Body of pancreas (tissue), 4 donors: ENCODE measurements around the gene PUM2. TPM values are rescaled to one million over a fixed set of nuclear protein-coding genes. Genes with fewer than 3 reads are reported as not detected.
A peak's percentile ranks its signal among the peaks of the same experiment; 100 is the strongest.
"Not testable (repeated sequence)": the region's sequence is repeated elsewhere in the genome, so short reads cannot be mapped to it uniquely, and the experiment has no call there.

Experiments
- ATAC-seq: fragments of 150-250 bp; one replicate; pipeline ENCODE4 v1.9.1; 2016
- DNase-seq, 4 donors: peaks; one replicate each; pipeline ENCODE4 v3.0.0-alpha.2; 2019
- H3K27ac ChIP-seq, 4 donors: fragments of 200-600 bp; sonication (generic); 1 replicate in 3 of 4; 2 replicates in 1 of 4; pipeline versions ENCODE4 v1.5.1 to v1.6.1; 2016 to 2019; ENCODE audit warnings: mild to moderate bottlenecking in 1 of 4, mixed read lengths in 1 of 4, moderate library complexity in 1 of 4
- H3K27me3 ChIP-seq, 2 donors: fragments of 200-600 bp; sonication (generic); one replicate each; pipeline ENCODE4 v1.6.0; 2016; ENCODE audit warnings: mild to moderate bottlenecking in 1 of 2
- H3K36me3 ChIP-seq, 2 donors: fragments of 200-600 bp; sonication (generic); replicated peaks in 1 of 2; 2 replicates each; pipeline ENCODE4 v1.5.1; 2016; ENCODE audit warnings: low read depth in 2 of 2; ENCODE audit not compliant: insufficient read depth in 1 of 2
- H3K4me1 ChIP-seq: fragments of 200-600 bp; sonication (generic); one replicate; pipeline ENCODE4 v1.6.0; 2016
- H3K4me3 ChIP-seq, 2 donors: fragments of 200-600 bp; sonication (generic); 1 replicate in 1 of 2; 2 replicates in 1 of 2; pipeline ENCODE4 v1.5.1; 2016 to 2019
- H3K9me3 ChIP-seq, 3 donors: fragments of 200-600 bp; sonication (generic); 1 replicate in 2 of 3; 2 replicates in 1 of 3; pipeline ENCODE4 v1.5.1; 2016
- POLR2A ChIP-seq, 3 donors: fragments of 450-650 bp; IDR thresholded peaks; one replicate each; pipeline ENCODE4 v1.6.1; 2016; ENCODE audit warnings: antibody characterized with exemption in 3 of 3, mild to moderate bottlenecking in 2 of 3
- WGBS, 2 donors: methylation state at CpG; one replicate each; pipeline ENCODE4 v1.1.5; 2017; 5-methylcytosine and 5-hydroxymethylcytosine counted together
- intact Hi-C: fragments of 100-400 bp; cut with DNase I; formaldehyde crosslinking; loops from one replicate; pipeline ENCODE4 v1.15.1; 2023
- total RNA-seq, 2 donors: library from RNA; depleted of rRNA; stranded (reverse); fragments of >200 nt; gene quantifications; one replicate each; pipeline ENCODE4 v1.1.0, GENCODE V29; 2016
- TF ChIP-seq, protein P1 (sequence below), 7 experiments: fragments of 450-650 bp in 4 of 7; fragments of 200-600 bp in 3 of 7; sonication (generic) in 3 of 7; IDR thresholded peaks; one replicate each; pipeline ENCODE4 v1.5.1; 2016 to 2019; ENCODE audit warnings: antibody characterized with exemption in 7 of 7

PUM2 gene
- total RNA-seq, 2 donors from 2014 or later, result 25.7 to 43.3 TPM

DNA sequence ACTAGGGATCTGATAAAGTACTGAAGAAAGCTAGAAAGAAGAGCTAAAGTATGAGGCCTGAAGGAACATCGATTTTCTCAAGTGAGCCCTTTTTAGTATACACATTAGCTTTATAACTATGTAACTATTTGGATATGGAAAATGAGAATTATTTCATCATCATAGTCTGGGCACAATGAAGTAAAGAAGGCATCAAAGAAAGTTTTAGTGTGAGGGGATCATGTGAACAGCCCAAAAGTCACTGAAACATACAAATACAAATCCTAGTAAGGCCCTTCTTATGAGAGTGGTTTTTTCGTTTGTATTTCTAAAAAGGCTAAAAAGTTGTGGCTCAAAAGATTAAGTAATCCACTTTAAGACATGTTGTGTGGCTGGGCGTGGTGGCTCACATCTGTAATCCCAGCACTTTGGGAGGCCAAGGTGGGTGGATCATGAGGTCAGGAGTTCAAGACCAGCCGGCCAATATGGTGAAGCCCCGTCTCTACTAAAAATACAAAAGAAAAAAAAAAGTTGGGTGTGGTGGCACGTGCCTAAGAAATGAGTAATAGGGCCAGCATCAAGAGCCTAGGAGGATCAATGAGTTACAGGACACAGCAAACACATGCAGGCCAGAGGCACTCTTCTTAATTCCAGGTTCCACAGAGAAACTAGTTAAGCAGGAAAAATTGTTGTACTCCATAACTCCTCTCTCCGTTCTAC lies 61.9 kb downstream of the PUM2 start:
- no peak for ATAC-seq
- Histone ChIP-seq H3K9me3 (no peaks in the 10 kb centered on the region), H3K4me3 (no peak overlapping the region), H3K27me3 (no peaks in the 10 kb centered on the region), H3K27ac (no peak overlapping the region), H3K4me1 (no peaks in the 10 kb centered on the region), H3K36me3 (peaks cover 0 to 9% of the 10 kb centered on the region in 2 donors)
- WGBS, 2 donors, result 81 to 84% methylated on average over 7 of the region's 7 CpGs
- no peak for DNase-seq
- intact Hi-C loops, result no loop called here
- TF ChIP-seq, protein P1, sequence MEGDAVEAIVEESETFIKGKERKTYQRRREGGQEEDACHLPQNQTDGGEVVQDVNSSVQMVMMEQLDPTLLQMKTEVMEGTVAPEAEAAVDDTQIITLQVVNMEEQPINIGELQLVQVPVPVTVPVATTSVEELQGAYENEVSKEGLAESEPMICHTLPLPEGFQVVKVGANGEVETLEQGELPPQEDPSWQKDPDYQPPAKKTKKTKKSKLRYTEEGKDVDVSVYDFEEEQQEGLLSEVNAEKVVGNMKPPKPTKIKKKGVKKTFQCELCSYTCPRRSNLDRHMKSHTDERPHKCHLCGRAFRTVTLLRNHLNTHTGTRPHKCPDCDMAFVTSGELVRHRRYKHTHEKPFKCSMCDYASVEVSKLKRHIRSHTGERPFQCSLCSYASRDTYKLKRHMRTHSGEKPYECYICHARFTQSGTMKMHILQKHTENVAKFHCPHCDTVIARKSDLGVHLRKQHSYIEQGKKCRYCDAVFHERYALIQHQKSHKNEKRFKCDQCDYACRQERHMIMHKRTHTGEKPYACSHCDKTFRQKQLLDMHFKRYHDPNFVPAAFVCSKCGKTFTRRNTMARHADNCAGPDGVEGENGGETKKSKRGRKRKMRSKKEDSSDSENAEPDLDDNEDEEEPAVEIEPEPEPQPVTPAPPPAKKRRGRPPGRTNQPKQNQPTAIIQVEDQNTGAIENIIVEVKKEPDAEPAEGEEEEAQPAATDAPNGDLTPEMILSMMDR (IDR thresholded peaks at IDR 0.05), result no peak
- no peak for TF ChIP-seq POLR2A (IDR thresholded peaks at IDR 0.05)

DNA sequence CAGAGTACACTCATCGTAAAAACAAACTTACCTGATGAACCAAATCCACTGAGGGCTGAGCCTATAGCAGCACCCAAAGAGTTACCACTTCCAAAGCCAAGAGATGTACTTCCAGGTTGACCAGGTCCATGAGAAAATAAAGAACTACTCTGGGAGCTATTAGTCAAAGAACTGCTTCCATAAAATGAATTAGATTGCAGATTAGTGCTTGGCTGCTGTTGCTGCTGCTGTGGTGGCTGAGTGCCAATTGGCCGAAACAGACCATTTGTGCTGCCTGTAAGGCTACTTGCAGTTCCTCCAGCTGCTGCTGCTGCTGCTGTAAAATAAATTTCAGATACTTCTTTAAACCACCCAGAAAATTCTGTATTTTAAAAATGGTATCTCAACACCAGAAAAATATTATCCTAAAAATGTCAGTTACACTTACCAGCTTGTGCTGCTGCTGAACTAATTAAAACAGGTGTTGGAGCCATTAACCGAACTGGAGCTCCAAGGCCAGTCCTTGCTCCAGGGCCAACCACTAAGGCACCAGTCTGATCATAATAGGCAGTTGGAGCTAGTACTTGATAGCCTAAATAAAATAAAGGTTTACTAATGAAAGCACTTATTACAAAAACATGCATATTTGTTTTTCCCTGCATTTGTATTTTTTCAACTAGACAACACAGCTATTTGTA lies 67.6 kb downstream of the PUM2 start:
- peak; percentile 74 to 86 (median 83) for DNase-seq
- no peaks in the 10 kb centered on the region for H3K27me3 ChIP-seq
- H3K9me3 ChIP-seq, result no peaks in the 10 kb centered on the region
- 38 to 47% methylated on average over 3 of the region's 3 CpGs for WGBS, 2 donors
- no peak for TF ChIP-seq POLR2A (IDR thresholded peaks at IDR 0.05)
- TF ChIP-seq, protein P1 (IDR thresholded peaks at IDR 0.05), result no peak
- H3K27ac ChIP-seq, result no peak overlapping the region
- no peak overlapping the region for H3K4me3 ChIP-seq
- ATAC-seq, result peak; percentile 68
- intact Hi-C loops, result no loop called here
- peaks cover 9% of the 10 kb centered on the region for H3K4me1 ChIP-seq
- peaks cover 0 to 4% of the 10 kb centered on the region in 2 donors for H3K36me3 ChIP-seq

DNA sequence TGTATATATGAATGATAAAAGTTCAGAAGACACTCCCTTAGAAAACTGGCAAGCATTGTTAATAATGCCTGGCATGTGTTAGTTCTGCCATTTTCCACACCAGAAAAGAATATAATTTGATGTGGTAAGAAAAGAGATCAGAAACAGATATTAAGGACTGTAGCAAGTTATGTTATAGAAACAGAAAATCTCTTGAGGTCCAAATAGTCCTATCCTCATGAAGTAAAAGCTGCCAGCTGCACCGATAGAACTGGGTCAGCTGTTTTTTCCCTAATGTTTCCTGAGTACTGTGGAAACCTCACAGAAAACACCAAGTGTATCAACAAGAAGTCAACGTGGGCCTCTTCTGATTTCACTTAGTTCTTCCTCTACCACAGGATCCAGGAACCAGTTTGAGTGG lies 68.8 kb downstream of the PUM2 start:
- ATAC-seq, result no peak
- H3K36me3 ChIP-seq, result peaks cover 0 to 8% of the 10 kb centered on the region in 2 donors
- 46 to 60% methylated on average over 2 of the region's 2 CpGs for WGBS, 2 donors
- no peak overlapping the region for H3K4me3 ChIP-seq
- H3K27ac ChIP-seq, result no peak overlapping the region
- peaks cover 9% of the 10 kb centered on the region for H3K4me1 ChIP-seq
- no peaks in the 10 kb centered on the region for H3K27me3 ChIP-seq
- TF ChIP-seq, protein P1 (IDR thresholded peaks at IDR 0.05), result no peak
- no peak for TF ChIP-seq POLR2A (IDR thresholded peaks at IDR 0.05)
- no peak for DNase-seq
- no peaks in the 10 kb centered on the region for H3K9me3 ChIP-seq
- intact Hi-C loops, result no loop called here

DNA sequence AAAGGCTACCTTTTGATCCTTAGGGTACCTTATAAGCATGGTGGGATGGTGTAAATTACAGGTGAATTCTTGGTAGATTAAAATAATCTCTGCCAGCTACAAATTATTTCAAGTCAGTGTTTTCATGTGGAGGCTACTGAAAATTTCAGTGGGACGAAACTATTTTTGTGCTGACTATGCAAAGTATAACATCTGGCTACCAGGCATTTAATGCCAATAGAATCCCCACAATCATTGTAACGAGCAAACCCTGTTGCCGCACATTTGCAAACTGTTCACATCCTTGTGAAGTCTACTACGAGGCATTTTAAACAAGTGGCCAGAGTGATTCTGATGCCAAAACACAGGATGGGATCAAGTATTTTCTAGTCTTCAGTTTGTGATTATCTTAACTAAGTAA lies 77.6 kb downstream of the PUM2 start:
- Histone ChIP-seq H3K27ac (no peak overlapping the region), H3K4me1 (no peaks in the 10 kb centered on the region), H3K36me3 (peaks cover 0 to 7% of the 10 kb centered on the region in 2 donors), H3K9me3 (no peaks in the 10 kb centered on the region), H3K4me3 (no peak overlapping the region), H3K27me3 (no peaks in the 10 kb centered on the region)
- TF ChIP-seq, protein P1 (IDR thresholded peaks at IDR 0.05), result no peak
- no peak for TF ChIP-seq POLR2A (IDR thresholded peaks at IDR 0.05)
- ATAC-seq, result no peak
- intact Hi-C loops, result no loop called here
- 91 to 93% methylated on average over 4 of the region's 4 CpGs for WGBS, 2 donors
- DNase-seq, result no peak

DNA sequence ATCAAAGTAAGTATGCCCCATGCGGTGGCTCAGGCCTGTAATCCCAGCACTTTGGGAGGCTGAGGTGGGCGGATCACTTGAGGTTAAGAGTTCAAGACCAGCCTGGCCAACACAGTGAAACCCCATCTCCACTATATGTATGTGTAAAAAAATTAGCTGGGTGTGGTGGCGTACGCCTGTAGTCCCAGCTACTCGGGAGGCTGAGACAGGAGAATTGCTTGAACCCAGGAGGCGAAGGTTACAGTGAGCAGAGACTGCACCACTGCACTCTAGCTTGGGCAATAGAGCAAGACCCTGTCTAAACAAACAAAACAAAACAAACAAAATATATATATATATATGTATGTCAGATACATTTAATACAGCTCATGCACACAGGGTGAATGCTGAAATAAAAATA lies 82.3 kb downstream of the PUM2 start:
- ATAC-seq, H3K9me3 ChIP-seq, intact Hi-C loops, DNase-seq, H3K36me3 ChIP-seq, H3K27ac ChIP-seq, H3K4me3 ChIP-seq, H3K27me3 ChIP-seq, H3K4me1 ChIP-seq: not testable (repeated sequence)
- 87 to 97% methylated on average over 6 of the region's 6 CpGs for WGBS, 2 donors
